ENCODE measurements around the gene PRR33. TPM values are rescaled to one million over a fixed set of nuclear protein-coding genes. Genes with fewer than 3 reads are reported as not detected.
A peak's percentile ranks its signal among the peaks of the same experiment; 100 is the strongest.

The PRR33 gene
- total and polyA plus RNA-seq, 12 donors, result 0.09 to 6.5 (median 3.5) TPM

- peak overlapping the region in 1 of 10 donors; percentile 45 for H3K4me3 ChIP-seq
- no peaks in the 10 kb centered on the region for H3K36me3 ChIP-seq
- no peaks in the 10 kb centered on the region for H3K9me3 ChIP-seq
- H3K27me3 ChIP-seq, result no peaks in the 10 kb centered on the region
- TF ChIP-seq CTCF (IDR thresholded peaks at IDR 0.05), result no peak
- DNase-seq (peak in 1 of 2 donors; percentile 10), ATAC-seq (no peak)
- H3K4me1 ChIP-seq, result peaks cover 11 to 65% (median 42%) of the 10 kb centered on the region in 9 donors
- intact Hi-C loops (cut with DNase I), result loop anchor here in 4 of 10 donors (5.0 kb wide), 3 partner anchors 36 to 1469 kb away; no protein-coding TSS in a partner anchor
- WGBS, 2 donors, result 95 to 96% methylated on average over 37 of the region's 37 CpGs
- H3K27ac ChIP-seq, result peak overlapping the region in 1 of 10 donors; percentile 93
Measured at GRCh38 chr11:1840780-1841480, 50.8 kb downstream of the PRR33 start.

GRCh38 chr11:1839924-1840779 is 51.5 kb downstream of the PRR33 start:
- peak; percentile 48 to 56 for DNase-seq
- 90 to 91% methylated on average over 23 to 26 of the region's 26 CpGs for WGBS, 2 donors

GRCh38 chr11:1839204-1839923 is 52.3 kb downstream of the PRR33 start:
- Histone ChIP-seq H3K4me3 (no peak overlapping the region), H3K27ac (peak overlapping the region in 4 of 10 donors; percentile 16 to 93 (median 54)), H3K27me3 (no peaks in the 10 kb centered on the region), H3K4me1 (peaks cover 9 to 53% (median 28%) of the 10 kb centered on the region in 9 donors), H3K36me3 (no peaks in the 10 kb centered on the region), H3K9me3 (no peaks in the 10 kb centered on the region)
- 78 to 83% methylated on average over 12 of the region's 12 CpGs for WGBS, 2 donors
- DNase-seq, result no peak
- ATAC-seq, result no peak
- intact Hi-C loops (cut with DNase I), result loop anchor here in 4 of 10 donors (2.0 to 5.0 kb wide), 4 partner anchors 41 to 313 kb away; no protein-coding TSS in a partner anchor
- TF ChIP-seq CTCF (IDR thresholded peaks at IDR 0.05), result no peak

More at GRCh38 chr11:1839924-1840779, 51.5 kb downstream of the PRR33 start:
- TF ChIP-seq CTCF (IDR thresholded peaks at IDR 0.05), result no peak
- intact Hi-C loops (cut with DNase I), result loop anchor here in 7 of 10 donors (2.0 to 5.0 kb wide), 6 partner anchors 37 to 1468 kb away; no protein-coding TSS in a partner anchor
- no peaks in the 10 kb centered on the region for H3K27me3 ChIP-seq
- H3K27ac ChIP-seq, result peak overlapping the region in 5 of 10 donors; percentile 25 to 93 (median 63)
- H3K9me3 ChIP-seq, result no peaks in the 10 kb centered on the region
- peak overlapping the region in 1 of 10 donors; percentile 45 for H3K4me3 ChIP-seq
- ATAC-seq, result peak in 6 of 8 donors; percentile 1 to 36 (median 20)
- H3K4me1 ChIP-seq, result peaks cover 11 to 61% (median 36%) of the 10 kb centered on the region in 9 donors
- H3K36me3 ChIP-seq, result no peaks in the 10 kb centered on the region

Measured in heart right ventricle (tissue), 16 donors.